Pulmonary artery endothelial cell (primary cell): ENCODE results near the gene SCGB2B2. TPM values are rescaled to one million over a fixed set of nuclear protein-coding genes. Genes with fewer than 3 reads are reported as not detected.

Experiments
- total RNA-seq: library from RNA; depleted of rRNA; stranded (reverse); fragments of >200 nt; gene quantifications from 2 replicates; pipeline ENCODE4 v1.2.3, GENCODE V29; 2014

SCGB2B2 gene
- total RNA-seq, 1 donor from 2014 or later = not detected

Other genes starting within 250 kb of the SCGB2B2 start
- 104 and 193 TPM in 2 replicates for gene UBA2, start 248.8 kb downstream of the SCGB2B2 start, total RNA-seq
- gene WTIP, start 195.4 kb downstream of the SCGB2B2 start, total RNA-seq = 33.0 and 40.7 TPM in 2 replicates
- gene ZNF302, start 519 bp upstream of the SCGB2B2 start, total RNA-seq = 10.2 and 15.1 TPM in 2 replicates
- 9.1 and 15.9 TPM in 2 replicates for gene ZNF181, start 57.1 kb upstream of the SCGB2B2 start, total RNA-seq
- 4.5 and 4.7 TPM in 2 replicates for gene ZNF599, start 96.1 kb upstream of the SCGB2B2 start, total RNA-seq
- gene ZNF30, start 249.7 kb upstream of the SCGB2B2 start, total RNA-seq = 3.2 and 5.0 TPM in 2 replicates